LNCAP (cell line): ENCODE data around the gene MT1H.

Experiments
- TF ChIP-seq, protein P1 (sequence below): fragments of 450-650 bp; IDR thresholded peaks from 2 replicates; pipeline ENCODE4 v1.5.1; 2017; ENCODE audit warnings: mild to moderate bottlenecking

MT1H gene

DNA sequence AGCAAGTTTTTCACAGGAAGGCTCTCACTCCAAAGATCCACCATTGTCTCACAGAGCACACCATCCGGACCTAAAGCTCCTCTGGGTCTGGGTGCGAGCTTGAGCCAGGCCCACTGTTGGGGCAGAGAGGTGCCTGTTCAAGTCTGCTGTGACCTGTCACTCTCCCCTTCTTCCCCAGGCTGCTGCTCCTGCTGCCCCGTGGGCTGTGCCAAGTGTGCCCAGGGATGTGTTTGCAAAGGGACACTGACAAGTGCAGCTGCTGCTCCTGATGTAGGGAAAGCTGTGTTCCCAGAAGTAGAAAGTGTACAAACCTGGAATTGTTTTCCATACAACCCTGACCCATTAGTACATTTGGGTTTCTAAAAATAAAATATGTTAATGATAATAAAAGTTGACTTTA, 7.9 kb downstream of the MT1H start:
- TF ChIP-seq, protein P1, sequence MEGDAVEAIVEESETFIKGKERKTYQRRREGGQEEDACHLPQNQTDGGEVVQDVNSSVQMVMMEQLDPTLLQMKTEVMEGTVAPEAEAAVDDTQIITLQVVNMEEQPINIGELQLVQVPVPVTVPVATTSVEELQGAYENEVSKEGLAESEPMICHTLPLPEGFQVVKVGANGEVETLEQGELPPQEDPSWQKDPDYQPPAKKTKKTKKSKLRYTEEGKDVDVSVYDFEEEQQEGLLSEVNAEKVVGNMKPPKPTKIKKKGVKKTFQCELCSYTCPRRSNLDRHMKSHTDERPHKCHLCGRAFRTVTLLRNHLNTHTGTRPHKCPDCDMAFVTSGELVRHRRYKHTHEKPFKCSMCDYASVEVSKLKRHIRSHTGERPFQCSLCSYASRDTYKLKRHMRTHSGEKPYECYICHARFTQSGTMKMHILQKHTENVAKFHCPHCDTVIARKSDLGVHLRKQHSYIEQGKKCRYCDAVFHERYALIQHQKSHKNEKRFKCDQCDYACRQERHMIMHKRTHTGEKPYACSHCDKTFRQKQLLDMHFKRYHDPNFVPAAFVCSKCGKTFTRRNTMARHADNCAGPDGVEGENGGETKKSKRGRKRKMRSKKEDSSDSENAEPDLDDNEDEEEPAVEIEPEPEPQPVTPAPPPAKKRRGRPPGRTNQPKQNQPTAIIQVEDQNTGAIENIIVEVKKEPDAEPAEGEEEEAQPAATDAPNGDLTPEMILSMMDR: no peak

DNA sequence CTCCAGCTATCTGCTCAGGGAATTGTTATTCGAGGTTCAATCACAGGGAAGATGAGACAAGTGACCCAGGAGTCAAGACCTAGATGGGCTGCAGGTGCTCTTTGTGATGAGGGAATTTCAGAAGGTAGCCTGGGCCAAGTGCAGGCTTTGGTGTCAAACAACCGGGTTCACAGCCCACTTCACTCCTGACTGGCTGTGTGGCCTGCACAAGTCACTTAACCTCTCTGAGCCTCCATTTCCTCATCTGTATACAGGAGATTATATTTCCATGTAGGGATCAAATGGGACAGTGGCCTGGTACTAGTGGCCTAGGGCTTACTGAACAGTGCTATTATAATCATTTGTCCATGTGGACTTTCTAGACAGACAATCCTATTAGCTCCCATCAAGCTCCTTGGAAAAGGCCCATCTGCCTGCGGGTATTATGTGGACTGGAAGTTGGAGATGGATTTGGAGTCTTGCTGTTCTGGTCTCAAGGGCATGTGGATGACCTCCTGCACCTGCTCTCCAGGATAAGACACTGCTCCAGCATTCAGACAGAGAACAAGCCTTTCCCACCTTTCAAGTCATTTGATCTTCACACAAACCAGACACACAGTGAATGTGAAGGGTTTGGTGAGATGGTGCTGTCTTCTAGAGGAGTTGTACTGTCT, 9.6 kb downstream of the MT1H start:
- TF ChIP-seq, protein P1: no peak

DNA sequence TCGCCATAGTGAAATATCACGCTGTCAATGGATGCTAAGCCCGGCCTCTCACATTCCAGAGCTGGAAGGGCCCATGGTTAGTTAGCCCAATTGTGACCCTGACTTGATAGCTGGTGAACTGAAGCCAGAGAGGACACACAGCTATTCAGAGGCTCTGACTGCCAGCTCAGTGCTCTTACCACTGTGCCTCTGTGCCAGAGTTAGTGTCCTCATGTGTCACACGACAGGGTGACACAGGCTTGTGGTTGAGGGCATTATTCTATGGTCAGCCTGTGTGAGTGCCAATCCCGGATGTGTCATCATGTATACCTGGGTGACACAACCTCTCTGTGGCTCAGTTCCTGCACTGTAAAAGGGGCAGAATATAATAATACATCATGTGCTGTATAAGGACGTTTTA, 10.2 kb downstream of the MT1H start:
- TF ChIP-seq, protein P1: no peak

DNA sequence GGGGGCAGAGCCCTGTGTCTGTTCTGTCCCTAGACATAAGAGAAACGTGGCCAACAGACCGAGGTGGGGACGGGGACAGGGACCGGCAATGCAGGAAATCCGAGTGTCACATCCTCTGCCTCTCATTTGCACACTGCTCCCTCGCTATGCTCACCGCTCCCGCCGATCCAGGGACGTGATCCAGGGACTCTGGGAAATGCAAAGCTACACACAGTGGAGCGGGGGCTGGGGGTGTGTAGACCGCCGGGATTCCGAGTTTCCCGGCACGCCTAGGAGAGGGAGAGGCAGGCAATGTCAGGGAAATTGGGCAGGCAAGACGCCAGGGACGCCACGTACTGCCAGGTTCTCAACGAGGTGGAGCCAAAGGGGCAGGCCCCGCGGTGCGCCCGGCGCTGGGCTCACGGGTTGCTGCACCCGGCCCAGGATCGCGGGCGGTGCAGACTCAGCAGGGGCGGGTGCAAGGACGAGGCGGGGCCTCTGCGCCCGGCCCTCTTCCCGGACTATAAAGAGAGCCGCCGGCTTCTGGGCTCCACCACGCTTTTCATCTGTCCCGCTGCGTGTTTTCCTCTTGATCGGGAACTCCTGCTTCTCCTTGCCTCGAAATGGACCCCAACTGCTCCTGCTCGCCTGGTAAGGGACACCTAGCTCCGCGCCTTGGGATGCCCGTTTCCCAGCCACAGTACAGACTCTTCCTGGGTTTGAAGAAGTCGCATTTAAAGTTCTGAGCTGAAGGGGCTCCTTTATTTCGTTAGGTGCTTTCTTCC, 12.5 kb downstream of the MT1H start, which contains the start of gene MT1X:
MT1X (plus strand) TSS at position 532 of the 764 bp plus-strand sequence; CDS start at position 603, 71 bp downstream.
- TF ChIP-seq, protein P1: no peak

DNA sequence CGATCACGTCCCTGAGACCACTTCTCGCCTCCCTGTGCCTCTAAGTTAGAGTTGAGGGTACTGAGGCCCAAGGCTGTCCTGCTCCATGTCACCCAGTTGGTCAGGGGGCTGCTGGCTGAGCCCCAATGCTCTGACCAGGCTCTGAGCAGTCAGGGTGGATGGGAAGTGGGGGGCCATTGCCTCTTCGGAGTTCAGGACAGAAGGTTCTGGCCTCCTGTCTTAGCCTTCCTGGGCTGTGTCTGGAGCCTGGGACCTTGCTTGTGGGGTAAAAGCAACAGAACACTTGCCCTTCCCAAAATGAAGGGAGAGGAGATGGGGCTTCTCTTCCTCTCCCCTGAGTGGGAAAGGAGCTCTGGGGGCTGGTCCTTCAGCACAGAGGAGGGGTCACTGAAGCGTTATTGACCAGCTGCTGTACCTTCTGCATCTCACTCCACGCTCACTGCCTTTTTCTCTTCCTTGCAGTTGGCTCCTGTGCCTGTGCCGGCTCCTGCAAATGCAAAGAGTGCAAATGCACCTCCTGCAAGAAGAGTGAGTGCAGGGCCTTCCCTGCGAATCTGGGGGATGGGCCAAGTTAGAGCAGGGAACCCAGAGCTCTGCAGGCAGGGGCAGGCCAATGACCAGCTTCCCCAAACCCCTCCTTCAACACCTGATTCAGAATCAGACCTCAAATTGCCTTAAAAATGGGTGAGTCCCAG, 13.2 kb downstream of the MT1H start:
- TF ChIP-seq, protein P1: no peak

DNA sequence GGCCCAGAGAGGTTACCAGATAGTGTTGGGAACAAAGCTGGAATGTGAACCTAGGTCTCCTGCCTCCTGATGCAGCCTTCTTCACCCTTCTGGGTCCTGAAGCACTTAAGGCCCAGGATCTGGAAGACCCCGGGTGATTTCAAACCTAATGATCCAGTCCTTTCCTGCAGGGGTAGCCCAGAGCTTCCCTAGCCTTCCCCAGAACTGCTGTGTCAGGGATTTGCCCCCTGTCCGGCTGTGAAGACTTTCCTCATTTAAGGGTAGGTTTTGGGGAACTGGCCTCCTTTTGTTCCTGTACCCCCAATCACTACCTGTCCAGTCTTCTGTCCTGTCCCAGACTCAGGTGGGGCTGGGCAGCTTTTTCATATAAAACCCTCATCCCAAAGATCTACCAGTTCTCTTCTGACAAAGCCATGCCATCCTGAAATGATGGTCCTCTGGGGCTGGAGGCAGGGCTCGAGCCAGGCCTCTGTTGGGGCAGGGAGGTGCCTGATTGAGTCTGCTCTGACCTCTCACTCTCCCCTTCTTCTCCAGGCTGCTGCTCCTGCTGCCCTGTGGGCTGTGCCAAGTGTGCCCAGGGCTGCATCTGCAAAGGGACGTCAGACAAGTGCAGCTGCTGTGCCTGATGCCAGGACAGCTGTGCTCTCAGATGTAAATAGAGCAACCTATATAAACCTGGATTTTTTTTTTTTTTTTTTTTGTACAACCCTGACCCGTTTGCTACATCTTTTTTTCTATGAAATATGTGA, 14.0 kb downstream of the MT1H start:
- TF ChIP-seq, protein P1: no peak
